Spleen (tissue), 11 donors: Measurements from ENCODE around the gene ANXA8L1. TPM values are rescaled to one million over a fixed set of nuclear protein-coding genes. Genes with fewer than 3 reads are reported as not detected.
"Not testable (repeated sequence)": the region's sequence is repeated elsewhere in the genome, so short reads cannot be mapped to it uniquely, and the experiment has no call there.

Experiments
- DNase-seq: peaks from one replicate; pipeline ENCODE4 v3.0.0-alpha.2; 2020
- H3K27ac ChIP-seq, 8 donors: fragments of 200-600 bp; sonication (generic) in 7 of 8; 1 replicate in 4 of 8; 2 replicates in 4 of 8; pipeline versions ENCODE4 v1.5.0 to v1.8.0; 2016 to 2021; ENCODE audit warnings: inconsistent platforms in 4 of 8, mild to moderate bottlenecking in 4 of 8, moderate library complexity in 1 of 8
- H3K27me3 ChIP-seq, 7 donors: fragments of 200-600 bp; sonication (generic) in 6 of 7; replicated peaks in 1 of 7; 1 replicate in 4 of 7; 2 replicates in 3 of 7; pipeline versions ENCODE4 v1.5.0 to v1.8.0; 2016 to 2021; ENCODE audit warnings: inconsistent platforms in 3 of 7, mild to moderate bottlenecking in 1 of 7
- H3K36me3 ChIP-seq, 6 donors: fragments of 200-600 bp; sonication (generic) in 5 of 6; 1 replicate in 4 of 6; 2 replicates in 2 of 6; pipeline versions ENCODE4 v1.5.0 to v1.8.0; 2016 to 2021; ENCODE audit warnings: inconsistent platforms in 2 of 6
- H3K4me1 ChIP-seq, 6 donors: fragments of 200-600 bp; sonication (generic) in 5 of 6; 1 replicate in 3 of 6; 2 replicates in 3 of 6; pipeline versions ENCODE4 v1.5.0 to v1.8.0; 2016 to 2021; ENCODE audit warnings: inconsistent platforms in 3 of 6
- H3K4me3 ChIP-seq, 8 donors: fragments of 200-600 bp; sonication (generic) in 7 of 8; 1 replicate in 4 of 8; 2 replicates in 4 of 8; pipeline versions ENCODE4 v1.5.0 to v1.8.0; 2016 to 2021; ENCODE audit warnings: inconsistent platforms in 4 of 8, mild to moderate bottlenecking in 4 of 8, moderate library complexity in 2 of 8
- H3K9me3 ChIP-seq, 8 donors: fragments of 200-600 bp; sonication (generic) in 7 of 8; 1 replicate in 4 of 8; 2 replicates in 4 of 8; pipeline versions ENCODE4 v1.5.0 to v1.8.0; 2016 to 2021; ENCODE audit warnings: inconsistent platforms in 4 of 8
- WGBS, 5 donors: extraction: QIAGEN DNeasy Blood & Tissue Kit in 3 of 5; methylation state at CpG; one replicate each; pipeline versions ENCODE4 v1.1.5 to v1.1.7; 2013 to 2018; 5-methylcytosine and 5-hydroxymethylcytosine counted together
- intact Hi-C: fragments of 100-400 bp; cut with DNase I; formaldehyde crosslinking; loops from one replicate; pipeline ENCODE4 v1.15.0; 2023; ENCODE audit warnings: low total_unique reads
- polyA plus RNA-seq, 3 donors: library from polyadenylated mRNA; stranded (reverse); fragments of 200-250 nt; gene quantifications; one replicate each; pipeline ENCODE4 v1.2.1, GENCODE V29; 2013
- total RNA-seq, 7 donors: library from RNA; depleted of rRNA in 3 of 7; stranded (reverse); fragments of >200 nt in 3 of 7; fragmentation: NEBNext Ultra II Directional in 4 of 7; extraction: Animal tissue kit (Norgen Biotek cat#: 25700) in 4 of 7; gene quantifications; one replicate each; pipeline versions ENCODE4 v1.1.0 to v1.2.1, GENCODE V29; 2016 to 2021
- donor health status: healthy with polysubstance abuse.
- donor health status: DM: no; HTN: no; CAD: no; lungs with moderate emphysema.
- donor health status: DM: no; HTN: no; CAD: no.
- donor health status: Bipolar disorder and iron deficiency.
- donor health status: healthy.
- donor health status: DM: no; HTN: no; CAD: no.
- donor health status: DM: yes; HTN: yes; CAD: no.

ANXA8L1 gene
- total and polyA plus RNA-seq, 10 donors: 0.04 to 0.47 (median 0.31) TPM; not detected in 6

DNA sequence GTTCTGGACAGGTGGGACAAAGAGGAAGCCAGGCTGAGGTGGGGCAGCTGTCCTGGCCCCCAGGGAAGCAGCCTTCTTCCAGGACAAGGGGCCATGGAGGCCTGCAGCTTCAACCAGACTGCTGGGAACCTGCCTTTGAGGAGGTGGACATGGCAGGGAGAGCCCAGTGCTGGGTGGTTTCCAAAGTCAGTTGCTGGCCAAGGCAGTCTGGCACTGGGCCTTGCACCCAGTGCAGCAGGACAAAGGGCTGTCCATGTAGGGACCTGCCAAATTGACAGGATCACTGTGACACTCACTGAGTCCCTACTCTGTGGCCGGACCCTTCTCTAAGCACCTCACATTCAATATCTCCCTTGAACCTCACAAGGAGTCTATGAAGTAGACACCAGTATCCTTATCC lies 1.4 kb downstream of the ANXA8L1 start:
- no CpG with 5 or more reads among the region's 1 CpG for WGBS, 5 donors
- intact Hi-C loops, H3K9me3 ChIP-seq, H3K36me3 ChIP-seq, H3K4me1 ChIP-seq, H3K4me3 ChIP-seq, H3K27ac ChIP-seq, DNase-seq, H3K27me3 ChIP-seq: not testable (repeated sequence)

GRCh38 chr10:46377651-46378050 lies 2.1 kb downstream of the ANXA8L1 start:
- intact Hi-C loops, DNase-seq: not testable (repeated sequence)
- 29 to 80% (median 57%) methylated on average over 1 of the region's 4 CpGs; no CpG with 5 or more reads in 2 of the 5 donors for WGBS, 5 donors

DNA sequence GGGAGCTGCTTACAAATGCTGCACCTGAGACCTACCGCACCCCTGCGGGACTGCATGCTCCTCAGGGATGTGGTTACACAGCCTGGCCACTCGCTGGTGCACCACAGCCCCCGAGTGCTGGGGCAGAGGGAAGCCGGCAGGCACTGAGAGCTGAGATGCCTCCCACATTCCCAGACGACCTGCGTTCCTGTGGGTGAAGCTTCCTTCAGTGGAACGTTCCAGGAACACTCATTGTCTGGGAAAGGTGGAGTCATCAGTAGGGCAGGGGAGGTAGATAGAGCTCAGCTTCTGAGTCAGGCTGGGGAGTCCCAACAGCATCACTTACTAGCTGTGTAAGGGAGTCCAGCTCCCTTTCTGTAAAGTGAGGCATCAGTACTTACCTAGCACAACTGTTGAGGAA lies 2.5 kb downstream of the ANXA8L1 start:
- H3K9me3 ChIP-seq, DNase-seq, H3K27ac ChIP-seq, H3K4me1 ChIP-seq, H3K36me3 ChIP-seq, intact Hi-C loops, H3K4me3 ChIP-seq, H3K27me3 ChIP-seq: not testable (repeated sequence)
- WGBS, 5 donors: 67 to 68% methylated on average over 6 of the region's 8 CpGs; no CpG with 5 or more reads in 3 of the 5 donors

More at GRCh38 chr10:46377651-46378050, 2.1 kb downstream of the ANXA8L1 start:
- H3K4me3 ChIP-seq, H3K27me3 ChIP-seq, H3K4me1 ChIP-seq, H3K27ac ChIP-seq, H3K36me3 ChIP-seq, H3K9me3 ChIP-seq: not testable (repeated sequence)

DNA sequence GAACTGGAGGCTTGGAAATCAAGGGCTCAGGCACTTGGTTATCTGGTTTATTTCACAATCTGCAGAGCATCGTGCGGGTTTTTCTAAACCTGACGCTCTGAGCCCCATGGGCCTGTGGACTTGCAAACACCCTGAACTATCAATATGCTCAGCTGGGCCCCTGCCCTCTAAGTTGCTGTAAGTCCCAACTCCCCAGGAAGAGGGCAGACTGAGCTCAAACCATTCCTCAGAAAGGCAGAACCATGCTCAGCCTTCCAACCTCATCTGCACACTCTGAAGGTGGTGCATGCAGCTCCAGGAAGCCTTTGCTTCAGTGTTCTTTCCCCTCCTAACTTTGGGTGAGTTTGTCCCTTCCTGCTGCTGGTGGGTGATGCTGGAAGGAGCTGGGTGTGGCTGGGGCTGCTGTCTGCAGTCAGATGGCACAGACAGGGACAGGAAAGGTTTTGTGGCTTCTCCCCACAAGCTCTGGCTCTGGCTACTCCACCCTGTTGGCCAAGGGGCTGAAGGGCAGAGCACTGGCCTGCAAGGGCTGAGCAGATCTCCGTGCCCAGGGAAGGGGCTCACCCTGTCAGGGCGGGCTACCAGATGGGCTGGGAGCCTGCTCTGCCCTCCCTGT lies 3.8 kb downstream of the ANXA8L1 start:
- H3K4me3 ChIP-seq, intact Hi-C loops: not testable (repeated sequence)
- WGBS, 5 donors: 88 to 94% methylated on average over 2 of the region's 5 CpGs; no CpG with 5 or more reads in 3 of the 5 donors

DNA sequence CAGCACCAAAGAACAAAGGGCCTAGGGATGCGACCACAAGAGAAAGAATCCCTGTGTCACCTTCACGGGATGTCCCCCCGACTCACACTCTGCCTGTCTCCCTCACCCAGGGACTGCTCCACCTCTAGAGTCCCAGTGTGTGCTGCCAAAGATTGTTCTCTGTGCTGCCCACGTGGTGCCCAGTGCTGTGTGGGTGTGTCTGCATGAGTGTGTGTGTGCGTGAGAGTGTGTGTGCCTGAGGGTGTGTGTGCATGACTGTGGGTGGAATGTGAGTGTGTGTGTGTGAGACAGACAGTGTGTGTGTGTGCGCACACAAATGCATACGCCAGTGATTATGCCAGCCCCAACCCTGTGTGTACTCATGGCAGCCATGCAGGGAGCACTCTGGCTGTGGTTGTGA lies 10.3 kb downstream of the ANXA8L1 start:
- DNase-seq, H3K4me1 ChIP-seq, H3K27me3 ChIP-seq, H3K36me3 ChIP-seq, H3K27ac ChIP-seq, H3K4me3 ChIP-seq, H3K9me3 ChIP-seq, intact Hi-C loops: not testable (repeated sequence)
- WGBS, 5 donors: no CpG with 5 or more reads among the region's 7 CpGs

More for the DNA sequence above, 3.8 kb downstream of the ANXA8L1 start:
- H3K27ac ChIP-seq, H3K36me3 ChIP-seq, DNase-seq, H3K27me3 ChIP-seq, H3K4me1 ChIP-seq, H3K9me3 ChIP-seq: not testable (repeated sequence)

GRCh38 chr10:46386694-46387093 lies 11.1 kb downstream of the ANXA8L1 start:
- H3K36me3 ChIP-seq, intact Hi-C loops, H3K4me3 ChIP-seq, H3K27ac ChIP-seq, H3K27me3 ChIP-seq, DNase-seq, H3K9me3 ChIP-seq, H3K4me1 ChIP-seq: not testable (repeated sequence)
- WGBS, 5 donors: no CpG with 5 or more reads among the region's 4 CpGs

DNA sequence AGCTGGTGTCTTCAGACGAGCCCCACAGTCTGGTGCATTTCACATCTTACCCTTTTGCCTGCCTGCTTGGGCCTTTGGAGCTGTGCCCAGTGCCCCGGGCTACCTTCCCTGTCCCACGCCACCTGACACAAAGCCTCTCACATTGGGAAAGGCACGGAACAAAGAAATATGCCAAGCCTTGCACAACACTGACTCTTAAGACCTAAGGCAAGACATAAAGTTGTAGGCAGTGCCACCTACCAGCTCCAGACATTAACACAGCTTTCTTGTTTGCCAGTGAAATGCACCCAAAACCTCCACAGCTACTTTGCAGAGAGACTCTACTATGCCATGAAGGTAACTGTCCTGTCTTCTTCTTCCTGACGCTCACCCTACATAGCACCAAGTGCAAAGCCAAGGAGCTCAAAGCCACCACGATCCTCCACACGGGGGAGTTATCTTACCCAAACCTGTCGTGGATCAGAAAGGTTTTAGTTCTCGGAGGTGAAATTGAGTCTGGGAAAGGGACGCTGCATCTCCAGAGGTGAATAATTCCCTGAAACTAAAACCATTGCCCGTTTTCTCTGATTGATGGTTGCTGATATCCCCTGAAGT lies 11.8 kb downstream of the ANXA8L1 start:
- H3K27ac ChIP-seq, H3K9me3 ChIP-seq, H3K27me3 ChIP-seq, DNase-seq, H3K36me3 ChIP-seq, H3K4me1 ChIP-seq, intact Hi-C loops, H3K4me3 ChIP-seq: not testable (repeated sequence)
- WGBS, 5 donors: no CpG with 5 or more reads among the region's 11 CpGs

GRCh38 chr10:46391422-46391821 lies 15.8 kb downstream of the ANXA8L1 start:
- 85 to 94% (median 91%) methylated on average over 2 to 4 of the region's 6 CpGs; no CpG with 5 or more reads in 1 of the 5 donors for WGBS, 5 donors
- H3K36me3 ChIP-seq, DNase-seq, H3K4me1 ChIP-seq, H3K27me3 ChIP-seq, H3K27ac ChIP-seq, intact Hi-C loops, H3K4me3 ChIP-seq, H3K9me3 ChIP-seq: not testable (repeated sequence)

DNA sequence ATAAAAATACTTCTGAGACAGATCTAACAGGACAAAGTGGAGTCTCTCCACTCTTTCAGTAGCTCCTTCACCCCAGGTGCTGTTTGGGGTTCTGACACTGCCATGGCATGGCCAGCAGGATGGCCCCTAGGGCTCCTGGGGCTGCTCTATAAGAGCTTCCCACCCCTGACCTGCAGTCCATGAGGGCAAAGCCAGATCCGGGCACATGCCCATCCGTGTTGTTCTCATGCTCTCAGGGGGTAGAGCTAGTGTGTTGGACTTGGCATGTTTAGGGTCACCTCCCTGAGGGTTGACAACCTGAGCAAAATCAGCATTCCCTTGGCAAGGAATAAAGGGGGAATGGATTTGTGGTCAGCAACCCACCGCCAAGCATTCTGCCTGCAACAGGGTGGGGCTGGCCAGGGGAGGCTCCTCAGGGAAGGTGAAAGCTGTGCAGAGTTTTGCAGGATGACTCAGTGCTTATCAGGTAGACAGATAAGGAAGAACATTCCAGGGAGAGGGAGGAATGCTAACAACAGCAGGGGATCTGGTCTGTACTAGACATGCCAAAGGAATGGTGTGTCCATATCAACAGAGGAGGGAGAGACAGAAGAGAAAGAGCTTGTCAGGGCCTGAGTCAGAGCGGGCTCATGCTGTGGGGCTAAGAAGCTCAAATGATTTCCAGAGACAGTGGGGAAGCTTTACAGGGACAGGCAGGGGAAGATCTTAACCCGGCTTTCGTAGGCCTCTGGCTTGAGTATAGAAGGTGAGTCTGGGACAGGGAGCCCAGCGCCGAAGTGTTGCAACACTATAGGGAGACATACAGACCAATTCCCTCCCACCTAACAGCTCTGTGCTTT lies 21.1 kb downstream of the ANXA8L1 start:
- H3K27ac ChIP-seq, H3K9me3 ChIP-seq, intact Hi-C loops, H3K4me3 ChIP-seq, DNase-seq, H3K36me3 ChIP-seq, H3K4me1 ChIP-seq, H3K27me3 ChIP-seq: not testable (repeated sequence)
- 88 to 96% (median 92%) methylated on average over 7 to 8 of the region's 8 CpGs for WGBS, 5 donors
